GM21515 (cell line): ENCODE data around the gene CHRD.

Experiments used
- ATAC-seq: cut with Tn5 transposase; IDR thresholded peaks from one replicate; pipeline ENCODE4 v1.9.1; 2021; ENCODE audit not compliant: unreplicated experiment

The CHRD gene

DNA sequence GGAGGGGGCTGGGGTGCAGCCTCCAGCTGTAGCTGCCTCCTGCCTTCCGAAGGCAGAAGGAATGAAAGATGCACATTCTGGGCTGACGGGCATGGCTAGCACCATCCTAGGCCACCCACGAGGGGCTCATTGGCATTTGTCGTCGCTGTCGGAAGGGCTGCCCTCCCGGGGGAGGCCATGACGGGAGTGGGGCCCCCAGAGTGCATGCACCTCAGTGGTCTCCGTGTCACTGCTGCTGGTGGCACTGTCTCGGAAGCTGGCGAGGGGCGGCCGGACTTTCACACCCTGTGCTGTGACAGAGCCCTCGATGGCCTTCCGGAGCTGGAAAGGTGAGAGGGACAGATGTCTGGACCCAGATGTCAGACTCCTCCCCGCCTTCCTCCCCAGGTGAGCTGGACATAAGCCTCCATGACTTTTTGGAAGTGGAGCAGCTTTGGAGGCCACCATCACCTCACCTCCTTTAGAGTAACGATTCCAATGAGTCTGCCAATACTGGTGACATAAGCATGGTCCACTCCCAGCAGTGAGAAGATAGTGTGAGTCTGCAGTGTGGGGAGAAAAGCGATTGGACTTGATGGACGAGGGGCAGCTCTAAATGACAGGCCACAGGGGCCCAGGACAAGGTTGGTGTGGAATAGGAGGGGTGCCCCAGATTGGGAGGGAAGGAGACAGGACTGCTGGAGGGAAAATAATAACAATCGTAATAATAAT is 33.2 kb upstream of the CHRD start:
- no peak for ATAC-seq

DNA sequence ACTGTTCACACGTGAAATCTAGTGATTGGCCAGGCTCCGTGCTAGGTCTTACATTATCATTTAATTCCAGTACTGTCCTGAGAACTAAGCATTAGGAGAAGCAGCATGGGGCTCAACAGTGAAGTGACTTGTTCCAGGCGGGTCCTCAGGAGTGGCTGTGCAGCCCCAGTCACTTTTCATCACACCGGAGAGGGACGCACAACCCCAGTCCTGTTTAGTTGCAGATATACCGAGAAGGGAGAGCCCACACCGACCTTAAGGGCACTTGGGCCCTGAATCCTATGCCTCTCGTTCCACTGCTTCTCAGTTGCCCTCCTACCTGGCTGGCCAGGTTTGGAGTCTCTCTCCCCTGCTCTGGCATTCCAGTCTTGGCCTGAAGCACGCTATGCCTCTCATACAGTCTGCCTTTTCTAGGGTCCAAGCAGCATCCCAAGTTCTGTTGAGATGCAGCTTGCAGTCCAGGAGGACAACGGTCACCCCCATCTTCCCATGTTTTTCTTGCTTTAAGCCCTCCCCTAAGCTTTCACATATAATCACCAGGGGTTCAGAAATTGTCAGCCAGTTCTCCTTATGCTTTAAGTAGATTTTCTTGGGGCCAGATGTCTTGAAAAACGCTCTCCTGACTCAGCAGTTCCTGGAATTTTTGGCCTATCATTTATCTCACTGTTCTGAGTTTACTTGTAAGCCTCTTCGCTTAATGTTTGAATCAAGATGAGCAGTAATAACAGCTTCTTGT is 32.4 kb upstream of the CHRD start:
- no peak for ATAC-seq

DNA sequence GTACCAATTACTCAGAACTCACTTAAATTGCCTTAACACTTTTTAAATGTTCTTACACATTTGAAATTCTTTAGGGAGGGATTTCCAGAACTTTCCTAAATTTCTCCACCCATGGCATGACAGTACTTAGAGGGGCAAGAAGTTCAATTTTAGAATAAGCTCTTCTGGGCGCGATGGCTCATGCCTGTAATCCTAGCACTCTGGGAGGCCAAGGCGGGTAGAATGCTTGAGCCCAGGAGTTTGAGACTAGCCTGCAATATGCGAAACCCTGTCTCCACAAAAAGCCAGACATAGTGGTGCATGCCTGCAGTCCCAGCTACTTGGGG is 31.8 kb upstream of the CHRD start:
- ATAC-seq = no peak

DNA sequence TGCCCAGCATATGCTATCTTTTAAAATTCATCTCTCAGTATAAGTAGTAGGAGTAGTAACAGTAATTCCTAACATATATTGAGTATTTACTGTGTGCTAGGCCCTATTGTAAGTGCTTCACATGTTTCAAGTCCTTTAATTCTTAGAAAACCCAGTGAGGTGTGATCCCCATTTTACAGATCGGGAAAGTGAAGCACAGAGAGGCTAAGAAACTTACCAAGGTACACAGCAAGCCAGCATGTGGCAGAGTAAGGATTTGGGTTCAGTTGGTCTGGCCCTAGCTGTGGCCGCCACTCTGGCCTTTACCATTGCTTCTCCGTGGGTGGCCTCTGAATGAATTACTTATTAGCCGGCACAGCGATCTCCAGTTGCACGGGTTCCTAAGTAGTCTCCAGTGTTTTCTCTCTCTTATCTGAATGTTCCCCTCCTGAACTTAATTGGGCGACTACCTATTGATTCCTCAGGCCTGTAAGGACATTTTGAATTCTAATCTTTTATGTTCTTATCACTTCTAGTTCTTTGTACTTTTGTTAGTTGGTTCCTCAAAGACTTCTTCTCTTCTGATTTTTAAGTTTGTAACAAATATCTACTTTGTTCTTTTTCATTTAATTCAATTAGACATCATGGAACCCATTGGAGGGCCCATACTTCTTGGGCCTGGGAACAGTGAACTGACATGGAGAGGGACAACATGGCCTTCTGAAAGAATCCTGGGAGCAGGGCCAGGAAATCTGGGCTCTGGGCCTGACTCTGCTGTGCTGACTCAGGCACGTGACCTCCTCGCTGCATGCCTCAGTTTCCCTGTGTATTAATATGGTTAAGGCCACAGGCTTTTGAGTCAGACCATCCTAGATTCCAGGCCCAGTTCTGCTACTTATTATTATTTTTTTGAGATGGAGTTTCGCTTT is 30.0 kb upstream of the CHRD start:
- ATAC-seq = no peak

DNA sequence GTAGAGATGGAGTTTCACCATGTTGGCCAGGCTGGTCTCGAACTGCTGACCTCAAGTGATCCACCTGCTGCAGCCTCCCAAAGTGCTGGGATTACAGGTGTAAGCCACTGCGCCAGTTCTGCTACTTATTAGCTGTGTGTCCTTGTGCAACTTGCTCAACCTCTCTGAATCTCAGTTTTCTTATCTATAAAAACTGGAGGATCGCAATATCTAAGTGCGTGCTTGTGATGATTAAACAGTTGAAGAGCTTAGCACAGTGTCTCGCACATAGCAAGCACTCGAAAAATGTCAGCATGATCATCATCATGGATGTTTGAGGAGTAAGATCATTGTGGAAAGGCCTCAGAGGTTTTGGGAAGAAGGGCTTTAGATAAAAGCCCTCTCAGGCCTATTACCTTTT is 29.2 kb upstream of the CHRD start:
- no peak for ATAC-seq

DNA sequence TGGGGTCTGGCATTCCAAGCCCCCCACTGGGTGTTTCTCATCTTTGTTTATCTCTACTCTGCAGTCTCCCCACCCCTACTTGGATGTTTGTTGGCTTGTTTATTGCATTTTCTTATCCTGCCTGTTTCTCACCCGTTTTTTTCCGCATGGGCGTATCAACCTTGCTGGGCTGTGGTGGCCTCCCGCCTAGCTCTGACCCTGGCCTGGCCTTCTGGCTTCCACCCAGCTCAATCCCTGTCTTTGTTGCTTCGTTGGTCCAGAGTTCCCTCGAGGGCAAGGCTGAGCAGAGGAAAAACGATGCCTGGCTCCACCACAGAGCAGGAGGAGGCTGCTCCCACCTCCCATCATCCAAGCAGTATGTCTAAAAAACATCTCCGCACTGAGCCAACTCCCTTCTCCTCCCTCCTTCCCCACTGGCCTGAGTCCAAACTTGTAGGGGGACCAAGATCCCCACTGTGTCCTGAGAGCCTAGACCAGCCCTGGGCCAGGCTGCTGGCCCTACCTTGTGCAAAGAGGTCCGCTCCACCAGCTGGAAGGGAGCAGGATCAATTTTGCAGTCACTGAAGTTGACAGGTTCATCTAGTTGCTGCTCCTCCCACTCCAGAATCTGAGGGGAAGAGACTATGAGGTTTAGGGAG is 28.2 kb upstream of the CHRD start:
- no peak for ATAC-seq

DNA sequence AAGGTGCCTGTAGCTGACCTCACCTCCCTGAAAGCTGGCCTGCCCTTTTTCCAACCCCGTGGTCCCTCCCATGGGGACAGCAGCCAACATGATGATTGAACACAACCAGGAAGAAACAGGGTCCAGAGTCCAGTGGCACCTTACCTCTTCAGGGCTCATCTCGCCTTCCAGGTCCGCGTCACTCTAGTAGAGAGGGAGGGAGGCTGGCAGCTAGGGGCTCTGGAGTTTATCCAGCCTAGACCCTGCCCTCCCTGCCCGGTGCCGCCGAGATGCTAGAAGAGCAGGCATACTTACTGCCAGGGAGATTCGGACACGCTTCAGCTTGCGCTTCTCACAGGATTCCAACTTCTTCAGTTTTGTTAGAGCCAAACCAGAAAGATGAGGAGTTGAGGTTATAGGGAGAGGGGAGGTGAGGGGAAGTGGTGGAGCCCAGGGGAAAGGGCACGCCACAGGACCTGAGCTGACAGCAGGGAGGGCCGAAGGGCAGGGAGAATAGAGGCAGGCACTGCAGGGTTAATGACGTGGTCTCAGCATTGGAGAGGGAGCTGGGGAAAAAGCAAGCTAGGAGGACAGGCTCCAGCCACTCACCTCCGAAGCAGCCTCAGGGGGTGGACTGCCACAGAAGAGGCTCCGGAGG is 27.6 kb upstream of the CHRD start:
- ATAC-seq = no peak

DNA sequence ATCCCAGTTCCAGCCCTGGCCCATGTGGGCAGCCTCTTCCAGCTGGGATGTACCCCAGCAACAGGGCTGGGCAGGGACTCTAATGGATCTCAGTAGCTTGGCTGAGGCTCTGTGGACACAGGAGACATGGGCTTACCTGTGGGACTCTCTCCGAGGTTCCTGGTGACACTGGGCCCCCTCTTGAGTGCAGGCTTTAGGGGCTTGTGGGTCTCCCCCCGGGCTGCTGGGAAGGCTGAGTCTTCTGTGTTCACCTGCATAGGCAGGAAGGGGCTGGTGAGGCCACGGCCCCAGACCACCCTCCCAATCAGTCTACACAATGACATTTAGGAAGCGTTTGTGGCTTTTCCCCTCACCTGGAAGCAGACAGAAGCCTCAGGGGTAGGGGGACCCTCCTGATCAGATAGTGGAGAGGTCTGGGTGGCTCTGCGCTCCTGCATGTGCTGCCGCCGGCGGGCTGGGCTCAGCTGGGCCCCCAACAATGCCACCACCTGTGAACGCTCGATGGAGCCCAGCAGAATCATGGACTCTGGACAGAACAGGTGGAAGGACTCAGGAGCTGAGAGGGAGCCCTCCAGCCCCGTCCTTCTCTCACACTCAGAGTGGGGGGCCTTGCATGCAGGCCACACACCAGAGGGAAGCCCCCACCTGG is 26.8 kb upstream of the CHRD start:
- no peak for ATAC-seq

DNA sequence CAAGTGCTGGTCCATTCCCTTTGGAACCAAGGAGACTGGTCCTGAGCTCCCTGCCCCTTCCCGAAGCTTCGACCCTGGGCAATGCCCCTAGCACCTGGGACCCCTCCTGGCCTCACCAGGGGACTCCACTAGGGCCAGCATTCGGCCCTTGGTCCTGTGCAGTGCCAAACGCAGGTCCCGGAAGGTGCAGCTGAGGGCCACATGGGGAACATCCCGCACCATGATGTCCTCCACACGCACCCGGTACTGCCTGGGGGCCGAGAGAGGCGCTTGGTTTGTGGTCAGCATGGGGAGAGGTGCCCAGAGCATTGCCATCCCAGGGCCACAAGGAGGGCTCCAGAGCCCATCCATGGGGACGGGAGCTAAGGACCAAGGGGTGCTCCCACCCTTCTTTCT is 26.3 kb upstream of the CHRD start:
- ATAC-seq = no peak

DNA sequence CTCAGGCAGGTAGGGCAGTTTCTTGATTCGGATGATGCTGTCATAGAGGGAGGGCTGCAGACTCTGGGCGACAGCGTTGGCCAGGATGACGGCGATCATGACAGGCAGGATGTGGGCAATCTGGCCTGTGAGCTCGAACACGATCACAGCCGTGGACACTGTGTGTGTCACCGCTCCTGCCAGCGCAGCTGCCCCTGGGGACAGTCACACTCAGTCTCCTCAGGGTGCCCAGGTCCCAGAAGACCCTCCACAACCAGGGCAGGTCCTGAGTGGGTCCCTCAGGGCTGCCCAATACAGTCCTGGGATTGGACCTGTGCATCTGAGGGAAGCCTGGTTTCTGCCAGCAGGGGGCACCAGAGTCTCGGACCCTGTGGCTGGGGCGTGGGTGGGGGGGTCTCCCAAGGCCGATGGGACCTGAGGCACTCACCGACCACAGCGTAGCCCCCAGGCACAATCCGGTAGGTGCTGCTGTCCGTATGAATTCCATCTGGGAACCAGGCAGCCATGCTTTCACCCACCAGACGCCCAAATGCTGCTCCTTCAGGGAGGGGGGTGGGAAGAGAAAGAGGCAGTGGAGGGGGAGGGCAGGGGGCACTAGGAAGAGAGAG is 25.6 kb upstream of the CHRD start:
- ATAC-seq = peak; percentile 54

DNA sequence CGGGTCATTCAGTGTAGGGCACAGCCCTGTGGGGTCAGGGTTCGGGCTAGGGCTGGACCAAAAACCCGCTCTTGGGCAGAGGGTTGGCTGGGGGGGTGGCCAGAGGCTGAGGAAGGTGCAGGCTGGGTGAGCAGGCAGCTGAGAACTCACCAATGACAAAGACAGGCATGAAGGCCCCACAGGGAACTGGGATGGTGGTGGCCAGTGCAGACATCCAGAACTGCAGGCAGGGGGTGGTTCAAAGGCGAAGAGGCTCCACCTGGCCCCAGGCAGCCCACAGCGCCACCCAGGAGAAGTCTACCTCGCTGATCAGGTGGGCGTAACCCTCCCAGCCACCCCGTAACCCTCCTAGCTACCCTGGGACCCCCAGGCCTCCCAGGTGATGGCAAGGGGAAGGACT is 25.1 kb upstream of the CHRD start:
- ATAC-seq = no peak

DNA sequence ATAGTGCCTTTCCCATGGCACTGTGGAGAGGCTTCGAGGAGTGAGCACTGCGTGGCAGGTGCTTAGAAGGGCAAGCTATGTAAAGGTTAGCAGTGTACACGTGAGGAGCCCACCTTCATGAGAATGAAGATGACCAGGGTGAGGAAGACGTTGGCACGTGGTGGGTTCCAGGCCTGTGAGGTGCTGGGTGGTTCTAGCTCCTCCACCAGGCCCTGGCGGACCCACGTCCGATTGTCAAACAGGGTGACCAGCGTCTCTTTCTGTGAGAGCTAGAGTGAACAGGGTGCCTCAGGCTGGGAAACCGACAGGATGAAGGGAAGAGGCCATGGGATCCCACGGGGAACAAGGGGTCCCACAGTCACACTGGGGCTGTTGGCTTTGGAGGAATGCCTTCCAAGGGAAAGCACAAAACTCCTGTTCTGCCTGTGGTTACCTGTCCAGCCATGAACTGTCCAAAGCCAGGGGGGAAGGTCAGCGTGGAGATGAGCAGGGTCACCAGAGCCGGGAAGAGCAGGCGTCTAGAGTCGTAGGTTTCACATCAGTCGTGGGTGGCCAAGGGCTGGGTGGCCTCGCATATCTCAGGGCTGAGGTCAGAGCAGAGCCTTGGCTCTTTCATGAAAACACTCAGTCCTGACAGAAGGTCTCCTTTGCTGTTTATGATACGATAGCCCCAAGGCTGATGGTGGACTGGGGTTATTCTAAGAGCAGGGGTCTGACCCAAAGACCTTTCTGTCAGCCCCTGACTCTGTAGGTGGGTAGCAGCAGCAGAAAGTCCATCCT is 24.4 kb upstream of the CHRD start:
- no peak for ATAC-seq

DNA sequence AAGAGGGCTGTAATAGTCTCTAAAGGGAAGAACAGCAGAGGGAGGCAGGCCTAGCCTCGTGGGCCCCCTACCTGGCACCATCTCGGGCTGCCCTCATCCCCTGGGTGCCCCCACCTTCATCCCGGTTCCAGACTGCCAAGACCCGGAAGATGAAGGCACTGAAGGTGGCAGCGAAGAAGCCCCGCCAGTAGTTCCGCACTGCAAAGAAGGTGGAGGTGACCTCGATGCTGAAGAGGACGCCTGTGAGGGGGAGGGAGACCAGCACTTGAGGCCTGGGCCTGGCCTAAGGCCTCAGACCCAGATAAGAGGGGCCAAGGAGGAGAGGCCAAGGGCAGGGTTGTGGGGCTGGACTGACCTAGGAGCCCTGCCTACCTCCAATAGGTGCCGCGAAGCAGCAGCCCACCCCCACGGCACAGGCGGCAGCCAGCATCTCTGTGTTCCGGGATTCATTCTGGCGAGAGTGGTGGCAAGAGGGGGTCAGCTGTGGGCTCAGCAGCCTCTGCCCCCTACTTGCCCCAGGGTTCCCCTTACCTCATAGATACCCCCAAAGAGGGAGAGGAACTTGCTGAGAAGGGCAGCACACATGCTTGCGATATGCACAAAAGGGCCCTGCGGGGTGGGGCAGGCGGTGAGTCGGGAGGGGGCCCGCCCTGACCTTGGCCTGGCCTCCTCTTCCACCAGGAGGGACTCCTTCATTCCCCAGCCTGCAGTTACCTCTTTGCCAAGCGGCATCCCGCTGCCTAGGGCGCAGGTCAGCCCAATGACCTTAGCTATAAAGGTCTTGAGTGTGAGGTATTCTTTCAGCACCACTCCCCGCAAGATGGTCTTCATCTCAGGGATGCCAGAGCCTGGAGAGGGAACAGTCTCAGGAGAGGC is 22.4 kb upstream of the CHRD start:
- no peak for ATAC-seq

DNA sequence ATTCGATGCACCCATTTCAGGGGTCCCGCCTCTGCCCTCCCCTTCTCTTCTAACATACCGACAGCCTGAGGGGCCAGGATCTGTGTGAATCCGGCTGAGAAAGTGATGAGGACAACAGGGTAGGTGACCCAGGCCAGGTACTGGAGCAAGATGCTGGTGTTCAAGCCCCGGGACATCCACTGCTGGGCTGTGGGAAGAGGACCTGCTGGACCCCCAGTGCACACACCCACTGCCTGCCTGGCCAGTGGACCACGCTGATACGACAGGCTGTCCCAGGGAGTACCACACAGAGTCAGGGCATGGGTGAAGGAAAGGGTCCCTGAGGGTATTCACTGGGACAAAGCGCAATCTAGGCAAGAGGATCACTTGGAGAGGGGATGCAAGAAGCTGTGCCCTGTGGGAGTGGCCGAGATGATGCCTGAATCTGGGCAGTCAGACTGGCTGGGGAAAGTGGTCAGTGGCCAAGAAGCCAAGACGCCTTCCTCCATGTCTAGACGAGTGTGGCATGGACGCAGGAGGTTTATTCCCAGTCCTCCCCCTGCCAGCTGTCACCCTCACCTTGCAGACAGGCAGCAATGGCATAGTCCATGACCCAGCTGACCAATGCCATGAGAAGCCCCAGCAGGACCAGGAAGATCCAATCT is 21.6 kb upstream of the CHRD start:
- no peak for ATAC-seq

DNA sequence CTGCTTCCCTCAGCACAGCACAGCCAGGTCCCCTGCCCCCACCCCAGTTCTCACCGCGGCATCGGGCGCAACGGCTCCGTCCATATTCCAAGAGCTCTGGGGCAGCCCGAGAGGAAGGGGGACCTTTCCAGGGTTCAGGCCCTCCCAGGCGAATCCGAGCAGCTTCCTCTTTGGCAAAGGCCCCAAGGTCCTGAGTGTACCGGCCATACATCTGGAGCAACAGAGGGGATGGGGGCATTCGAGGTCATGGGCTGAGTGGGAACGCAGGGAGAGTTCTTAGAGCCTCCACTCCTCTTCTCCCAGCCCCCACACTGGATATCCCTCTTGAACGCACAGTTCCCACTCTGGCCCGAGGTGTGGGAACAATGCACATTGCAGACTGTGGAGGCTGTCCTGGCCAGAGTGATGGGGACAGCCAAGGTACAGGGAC is 20.9 kb upstream of the CHRD start:
- no peak for ATAC-seq

DNA sequence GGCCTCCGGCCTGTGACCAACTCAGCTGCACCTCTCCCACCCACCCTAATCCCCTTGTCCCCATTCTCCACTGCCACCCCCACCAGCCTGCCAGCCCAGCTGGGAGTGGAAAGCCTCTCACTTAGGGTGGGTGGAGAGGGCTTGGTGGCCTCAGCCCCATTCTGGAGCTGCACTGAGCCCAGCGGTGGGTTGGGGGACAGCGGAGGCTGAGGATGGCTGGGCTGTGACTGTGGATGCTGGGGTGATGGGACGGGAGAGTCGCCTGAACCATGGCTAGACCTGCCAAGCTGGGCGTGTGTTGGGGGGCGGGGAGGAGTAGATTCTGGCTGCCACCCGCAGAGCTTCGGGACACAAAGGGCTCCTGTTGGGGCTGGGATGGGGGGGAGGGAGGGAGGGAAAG is 20.2 kb upstream of the CHRD start:
- no peak for ATAC-seq

DNA sequence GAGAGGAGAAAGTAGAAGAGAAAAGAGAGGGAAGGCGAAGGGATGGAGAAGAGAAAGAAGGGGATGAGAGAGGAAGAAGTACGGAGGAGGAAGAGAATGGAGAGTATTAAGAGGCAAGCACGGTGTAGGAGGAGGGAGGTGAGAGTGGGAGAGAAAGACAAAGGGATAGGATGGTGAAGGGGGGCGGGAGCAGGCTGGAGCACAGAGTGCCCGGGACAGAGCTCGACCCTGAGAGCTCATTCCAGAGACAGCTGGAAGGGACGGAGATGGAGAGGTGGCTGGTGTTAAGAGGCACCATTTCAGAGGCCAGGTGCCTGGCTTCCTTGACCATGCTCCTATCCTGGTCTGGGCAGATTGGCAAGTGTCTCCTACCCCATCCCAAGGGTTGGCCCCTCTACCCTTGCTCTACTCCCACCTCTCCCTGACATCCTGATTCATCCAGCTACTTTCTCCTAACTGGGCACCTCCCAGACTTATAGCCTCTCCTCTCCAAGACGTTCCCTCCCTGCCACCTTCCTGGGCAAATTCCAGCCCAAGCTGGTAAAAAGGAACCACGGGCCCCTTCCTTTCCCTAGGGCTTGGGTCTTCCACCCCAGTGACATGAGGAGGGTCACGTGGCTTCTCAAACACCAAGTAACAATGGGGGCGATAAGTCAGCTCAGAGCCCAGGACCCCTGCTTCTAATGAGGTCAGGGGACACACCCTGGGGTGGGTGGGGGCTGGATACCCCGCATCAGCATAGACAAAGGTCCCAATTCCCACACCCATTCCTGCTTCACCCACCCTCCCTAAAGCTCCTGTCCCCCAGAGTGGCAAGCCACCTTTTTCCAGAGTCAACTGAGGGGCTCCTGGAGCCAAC is 19.6 kb upstream of the CHRD start:
- ATAC-seq = no peak
